ENCODE measurements around the gene INSYN2A. TPM values are rescaled to one million over a fixed set of nuclear protein-coding genes. Genes with fewer than 3 reads are reported as not detected.

Gene INSYN2A
- total and polyA plus RNA-seq, 2 donors, result 0.32 to 1.2 TPM

DNA sequence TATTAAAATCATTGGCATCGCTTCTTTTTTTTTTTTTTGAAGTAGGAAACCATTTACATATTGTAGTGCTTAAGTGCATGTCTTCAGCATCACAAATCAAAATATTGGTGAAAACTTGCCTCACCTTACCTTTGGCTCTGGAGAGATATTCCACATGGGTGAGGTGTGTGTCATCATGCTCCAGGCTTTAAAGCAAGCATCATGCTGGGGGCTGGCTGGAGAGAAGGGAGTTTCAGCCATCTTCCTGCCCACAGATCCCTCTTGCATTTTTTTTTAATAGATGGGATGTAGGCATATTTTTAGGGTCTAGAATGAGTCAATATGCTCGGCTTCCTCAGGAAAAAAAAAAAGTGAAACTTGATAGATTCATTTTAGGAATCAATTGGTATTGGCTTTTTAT lies 2.3 kb upstream of the INSYN2A start:
- Histone ChIP-seq H3K27me3 (ENCODE audit: control insufficient read depth in 2 of 2, insufficient read depth in 1 of 2, low read length in 1 of 2) (peaks cover 39 to 42% of the 10 kb centered on the region in 2 donors), H3K36me3 (ENCODE audit: control insufficient read depth in 2 of 2, insufficient read depth in 2 of 2, low read length in 1 of 2) (no peaks in the 10 kb centered on the region), H3K4me3 (ENCODE audit: low read length in 2 of 2) (no peak overlapping the region), H3K9me3 (ENCODE audit: control insufficient read depth in 2 of 2, insufficient read depth in 1 of 2, low read length in 1 of 2) (no peaks in the 10 kb centered on the region), H3K27ac (ENCODE audit: low read depth in 1 of 2, low read length in 1 of 2) (no peak overlapping the region), H3K4me1 (ENCODE audit: control insufficient read depth in 2 of 2, insufficient read depth in 2 of 2, low read length in 2 of 2) (peaks cover 5 to 13% of the 10 kb centered on the region in 2 donors)
- DNase-seq (ENCODE audit: low read depth in 6 of 9, low spot score in 9 of 9), result no peak
- 96% methylated on average over 2 of the region's 2 CpGs for WGBS

- Histone ChIP-seq H3K36me3 (ENCODE audit: control insufficient read depth in 2 of 2, insufficient read depth in 2 of 2, low read length in 1 of 2) (no peaks in the 10 kb centered on the region), H3K27me3 (ENCODE audit: control insufficient read depth in 2 of 2, insufficient read depth in 1 of 2, low read length in 1 of 2) (peaks cover 42 to 46% of the 10 kb centered on the region in 2 donors), H3K9me3 (ENCODE audit: control insufficient read depth in 2 of 2, insufficient read depth in 1 of 2, low read length in 1 of 2) (no peaks in the 10 kb centered on the region), H3K4me3 (ENCODE audit: low read length in 2 of 2) (no peak overlapping the region), H3K4me1 (ENCODE audit: control insufficient read depth in 2 of 2, insufficient read depth in 2 of 2, low read length in 2 of 2) (peaks cover 5 to 13% of the 10 kb centered on the region in 2 donors), H3K27ac (ENCODE audit: low read depth in 1 of 2, low read length in 1 of 2) (no peak overlapping the region)
- 96% methylated on average over 5 of the region's 5 CpGs for WGBS
- DNase-seq (ENCODE audit: low read depth in 6 of 9, low spot score in 9 of 9), result no peak
These were observed 1.9 kb upstream of the INSYN2A start for GRCh38 chr10:127198307-127198706.

DNA sequence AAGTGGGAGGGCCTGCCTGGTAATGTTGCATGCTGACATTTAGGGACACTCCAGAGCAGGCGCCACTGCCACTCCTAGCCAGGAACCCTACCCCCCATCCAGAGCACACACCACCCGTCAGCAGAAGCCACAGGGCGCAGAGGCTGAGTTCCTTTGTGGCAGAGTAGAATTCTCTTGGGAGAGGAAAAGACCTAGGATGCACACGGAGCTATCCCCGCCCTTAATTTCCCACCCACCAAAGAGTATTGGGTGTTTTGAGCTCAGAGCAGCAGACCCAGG lies 702 bp upstream of the INSYN2A start:
- Histone ChIP-seq H3K27me3 (ENCODE audit: control insufficient read depth in 2 of 2, insufficient read depth in 1 of 2, low read length in 1 of 2) (peaks cover 46 to 49% of the 10 kb centered on the region in 2 donors), H3K4me1 (ENCODE audit: control insufficient read depth in 2 of 2, insufficient read depth in 2 of 2, low read length in 2 of 2) (peaks cover 5 to 13% of the 10 kb centered on the region in 2 donors), H3K27ac (ENCODE audit: low read depth in 1 of 2, low read length in 1 of 2) (no peak overlapping the region), H3K36me3 (ENCODE audit: control insufficient read depth in 2 of 2, insufficient read depth in 2 of 2, low read length in 1 of 2) (no peaks in the 10 kb centered on the region), H3K4me3 (ENCODE audit: low read length in 2 of 2) (no peak overlapping the region), H3K9me3 (ENCODE audit: control insufficient read depth in 2 of 2, insufficient read depth in 1 of 2, low read length in 1 of 2) (no peaks in the 10 kb centered on the region)
- WGBS, result 90% methylated on average over 5 of the region's 5 CpGs
- no peak for DNase-seq (ENCODE audit: low read depth in 6 of 9, low spot score in 9 of 9)

GRCh38 chr10:127195571-127196281 lies 665 bp downstream of the INSYN2A start:
- 1% methylated on average over 91 of the region's 91 CpGs for WGBS
- Histone ChIP-seq H3K36me3 (ENCODE audit: control insufficient read depth in 2 of 2, insufficient read depth in 2 of 2, low read length in 1 of 2) (no peaks in the 10 kb centered on the region), H3K4me1 (ENCODE audit: control insufficient read depth in 2 of 2, insufficient read depth in 2 of 2, low read length in 2 of 2) (peaks cover 5 to 13% of the 10 kb centered on the region in 2 donors), H3K9me3 (ENCODE audit: control insufficient read depth in 2 of 2, insufficient read depth in 1 of 2, low read length in 1 of 2) (no peaks in the 10 kb centered on the region), H3K4me3 (ENCODE audit: low read length in 2 of 2) (peak overlapping the region in 1 of 2 donors; percentile 38), H3K27ac (ENCODE audit: low read depth in 1 of 2, low read length in 1 of 2) (no peak overlapping the region), H3K27me3 (ENCODE audit: control insufficient read depth in 2 of 2, insufficient read depth in 1 of 2, low read length in 1 of 2) (peaks cover 46 to 53% of the 10 kb centered on the region in 2 donors)
- DNase-seq (ENCODE audit: low read depth in 6 of 9, low spot score in 9 of 9), result peak in 1 of 9 donors; percentile 17

DNA sequence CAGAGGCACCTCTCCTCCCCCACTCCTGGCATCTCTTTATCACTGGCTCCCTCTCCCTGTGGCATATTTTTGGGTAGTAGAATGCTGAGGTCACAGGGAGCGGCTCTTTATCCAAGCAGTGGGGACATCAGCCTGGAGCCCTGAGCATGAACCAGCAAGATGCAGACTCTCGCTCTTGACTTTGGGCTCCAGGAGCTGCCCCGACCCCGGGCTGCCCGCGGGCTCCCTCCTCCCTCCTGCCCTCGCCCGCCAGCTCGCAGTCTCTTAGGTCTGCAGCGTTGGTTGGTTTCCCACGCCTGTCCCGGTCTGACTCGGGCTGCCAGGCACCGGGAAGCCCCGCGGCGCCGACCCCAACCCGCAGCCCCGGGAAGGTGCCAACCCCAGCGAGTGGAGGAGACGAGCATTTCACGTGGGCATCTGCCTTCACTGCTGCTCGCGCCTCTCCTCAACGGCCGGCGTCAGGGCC lies 1.3 kb downstream of the INSYN2A start:
- H3K4me1 ChIP-seq (ENCODE audit: control insufficient read depth in 2 of 2, insufficient read depth in 2 of 2, low read length in 2 of 2), result peaks cover 5 to 13% of the 10 kb centered on the region in 2 donors
- DNase-seq (ENCODE audit: low read depth in 6 of 9, low spot score in 9 of 9), result no peak
- H3K36me3 ChIP-seq (ENCODE audit: control insufficient read depth in 2 of 2, insufficient read depth in 2 of 2, low read length in 1 of 2), result no peaks in the 10 kb centered on the region
- H3K27me3 ChIP-seq (ENCODE audit: control insufficient read depth in 2 of 2, insufficient read depth in 1 of 2, low read length in 1 of 2), result peaks cover 46 to 53% of the 10 kb centered on the region in 2 donors
- H3K27ac ChIP-seq (ENCODE audit: low read depth in 1 of 2, low read length in 1 of 2), result no peak overlapping the region
- no peak overlapping the region for H3K4me3 ChIP-seq (ENCODE audit: low read length in 2 of 2)
- H3K9me3 ChIP-seq (ENCODE audit: control insufficient read depth in 2 of 2, insufficient read depth in 1 of 2, low read length in 1 of 2), result no peaks in the 10 kb centered on the region
- 5% methylated on average over 28 of the region's 28 CpGs for WGBS

DNA sequence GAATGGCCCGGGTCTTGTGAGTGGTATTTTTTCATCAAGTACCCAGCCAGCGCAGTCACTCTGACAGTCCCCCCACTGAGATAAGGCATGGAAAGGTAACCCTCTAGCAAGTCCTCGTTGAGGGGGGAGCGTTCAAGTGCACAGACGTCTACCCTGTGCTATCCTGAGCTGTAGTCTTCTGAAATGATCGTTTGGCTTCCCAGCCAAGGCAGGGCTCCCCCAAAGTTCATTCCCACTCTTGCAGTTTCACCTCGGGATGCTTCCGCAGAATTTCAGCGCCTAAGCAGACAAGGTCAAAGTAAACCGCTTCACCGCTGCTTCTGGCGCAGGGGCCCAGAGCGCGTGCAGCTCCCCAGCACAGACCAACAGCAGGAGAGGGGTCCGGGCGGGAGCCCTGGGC lies 1.8 kb downstream of the INSYN2A start:
- DNase-seq (ENCODE audit: low read depth in 6 of 9, low spot score in 9 of 9), result no peak
- Histone ChIP-seq H3K9me3 (ENCODE audit: control insufficient read depth in 2 of 2, insufficient read depth in 1 of 2, low read length in 1 of 2) (no peaks in the 10 kb centered on the region), H3K4me3 (ENCODE audit: low read length in 2 of 2) (no peak overlapping the region), H3K36me3 (ENCODE audit: control insufficient read depth in 2 of 2, insufficient read depth in 2 of 2, low read length in 1 of 2) (no peaks in the 10 kb centered on the region), H3K27ac (ENCODE audit: low read depth in 1 of 2, low read length in 1 of 2) (no peak overlapping the region), H3K4me1 (ENCODE audit: control insufficient read depth in 2 of 2, insufficient read depth in 2 of 2, low read length in 2 of 2) (peaks cover 5 to 13% of the 10 kb centered on the region in 2 donors), H3K27me3 (ENCODE audit: control insufficient read depth in 2 of 2, insufficient read depth in 1 of 2, low read length in 1 of 2) (peaks cover 46 to 53% of the 10 kb centered on the region in 2 donors)
- 46% methylated on average over 16 of the region's 16 CpGs for WGBS

DNA sequence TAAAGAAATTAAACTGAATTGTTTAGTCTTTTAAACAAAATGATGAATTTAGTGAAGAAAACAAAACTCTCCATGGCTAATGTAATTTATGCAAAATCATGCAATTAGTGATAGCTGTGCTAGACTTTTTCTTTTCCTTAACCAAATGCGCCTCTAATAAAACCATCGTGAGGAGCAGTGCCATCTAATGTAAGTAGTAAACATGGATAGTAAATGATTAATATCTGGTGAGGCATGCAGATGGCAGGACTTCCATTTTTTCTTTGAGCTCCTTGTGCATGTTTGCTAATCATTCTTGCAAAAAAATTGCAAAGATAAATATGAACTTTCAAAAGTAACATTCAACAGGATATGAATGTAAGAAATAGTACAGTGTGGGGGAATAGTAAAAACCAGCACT lies 2.3 kb downstream of the INSYN2A start:
- peaks cover 5 to 13% of the 10 kb centered on the region in 2 donors for H3K4me1 ChIP-seq (ENCODE audit: control insufficient read depth in 2 of 2, insufficient read depth in 2 of 2, low read length in 2 of 2)
- H3K27ac ChIP-seq (ENCODE audit: low read depth in 1 of 2, low read length in 1 of 2), result no peak overlapping the region
- WGBS, result 87% methylated on average over 2 of the region's 2 CpGs
- no peak for DNase-seq (ENCODE audit: low read depth in 6 of 9, low spot score in 9 of 9)
- no peaks in the 10 kb centered on the region for H3K9me3 ChIP-seq (ENCODE audit: control insufficient read depth in 2 of 2, insufficient read depth in 1 of 2, low read length in 1 of 2)
- H3K4me3 ChIP-seq (ENCODE audit: low read length in 2 of 2), result no peak overlapping the region
- peaks cover 46 to 53% of the 10 kb centered on the region in 2 donors for H3K27me3 ChIP-seq (ENCODE audit: control insufficient read depth in 2 of 2, insufficient read depth in 1 of 2, low read length in 1 of 2)
- no peaks in the 10 kb centered on the region for H3K36me3 ChIP-seq (ENCODE audit: control insufficient read depth in 2 of 2, insufficient read depth in 2 of 2, low read length in 1 of 2)

DNA sequence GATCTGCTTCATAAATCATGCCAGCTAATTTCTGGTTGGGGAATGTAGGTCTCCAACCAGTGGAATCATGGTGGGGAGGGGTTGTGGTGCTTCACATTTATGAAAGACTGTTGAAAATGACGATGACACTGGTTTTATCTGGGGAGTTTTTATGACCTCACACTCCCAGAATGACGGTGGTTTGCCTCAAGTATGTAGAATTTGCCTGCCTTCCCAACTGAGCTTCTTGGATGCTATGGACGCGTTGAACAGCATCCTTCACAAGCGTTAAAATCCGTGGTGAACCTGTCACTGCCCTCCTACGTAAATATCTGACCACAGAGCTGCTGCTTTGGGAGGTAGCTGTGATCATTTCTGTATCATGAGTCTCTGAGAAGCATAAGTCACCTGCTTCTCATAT lies 3.3 kb downstream of the INSYN2A start:
- no peaks in the 10 kb centered on the region for H3K36me3 ChIP-seq (ENCODE audit: control insufficient read depth in 2 of 2, insufficient read depth in 2 of 2, low read length in 1 of 2)
- no peaks in the 10 kb centered on the region for H3K9me3 ChIP-seq (ENCODE audit: control insufficient read depth in 2 of 2, insufficient read depth in 1 of 2, low read length in 1 of 2)
- peaks cover 46 to 47% of the 10 kb centered on the region in 2 donors for H3K27me3 ChIP-seq (ENCODE audit: control insufficient read depth in 2 of 2, insufficient read depth in 1 of 2, low read length in 1 of 2)
- H3K4me3 ChIP-seq (ENCODE audit: low read length in 2 of 2), result no peak overlapping the region
- peaks cover 5 to 13% of the 10 kb centered on the region in 2 donors for H3K4me1 ChIP-seq (ENCODE audit: control insufficient read depth in 2 of 2, insufficient read depth in 2 of 2, low read length in 2 of 2)
- no peak overlapping the region for H3K27ac ChIP-seq (ENCODE audit: low read depth in 1 of 2, low read length in 1 of 2)
- DNase-seq (ENCODE audit: low read depth in 6 of 9, low spot score in 9 of 9), result no peak
- 89% methylated on average over 7 of the region's 7 CpGs for WGBS

DNA sequence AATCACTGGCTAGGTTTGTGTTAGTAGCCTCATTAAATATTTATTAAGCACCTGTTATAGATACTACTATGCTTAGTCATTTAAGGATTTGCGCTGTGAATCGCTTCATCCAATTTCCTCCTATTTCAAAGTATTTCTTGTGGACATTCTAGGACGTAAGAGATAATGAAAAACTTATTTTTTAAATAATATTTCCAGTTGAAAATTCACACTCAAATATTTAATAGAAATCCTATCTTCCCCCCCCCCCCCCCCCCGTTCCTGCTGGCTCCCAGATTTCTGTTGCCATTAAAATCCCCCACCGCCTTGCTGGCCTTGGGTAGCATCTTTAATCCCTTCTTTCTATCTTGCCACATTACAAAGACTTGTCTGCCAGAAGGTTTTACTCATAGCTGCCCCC lies 6.0 kb downstream of the INSYN2A start:
- Histone ChIP-seq H3K9me3 (ENCODE audit: control insufficient read depth in 2 of 2, insufficient read depth in 1 of 2, low read length in 1 of 2) (no peaks in the 10 kb centered on the region), H3K4me3 (ENCODE audit: low read length in 2 of 2) (no peak overlapping the region), H3K27ac (ENCODE audit: low read depth in 1 of 2, low read length in 1 of 2) (no peak overlapping the region), H3K36me3 (ENCODE audit: control insufficient read depth in 2 of 2, insufficient read depth in 2 of 2, low read length in 1 of 2) (no peaks in the 10 kb centered on the region), H3K27me3 (ENCODE audit: control insufficient read depth in 2 of 2, insufficient read depth in 1 of 2, low read length in 1 of 2) (peaks cover 22 to 23% of the 10 kb centered on the region in 2 donors), H3K4me1 (ENCODE audit: control insufficient read depth in 2 of 2, insufficient read depth in 2 of 2, low read length in 2 of 2) (peaks cover 0 to under 1% of the 10 kb centered on the region in 2 donors)
- 78% methylated on average over 5 of the region's 5 CpGs for WGBS
- no peak for DNase-seq (ENCODE audit: low read depth in 6 of 9, low spot score in 9 of 9)

Measured in thymus (tissue), 11 donors.